NCI-H345 treated with DMSO at 0.1 percent for 48 hours (cell line): ENCODE data around the gene IQSEC1.

Experiments
- DNase-seq: peaks from one replicate; lab custom pipeline; 2025; ENCODE audit not compliant: unreplicated experiment; lab: John Stamatoyannopoulos, UW

The IQSEC1 gene

GRCh38 chr3:13031621-13032020 lies 41.6 kb downstream of the IQSEC1 start:
- no peak for DNase-seq

DNA sequence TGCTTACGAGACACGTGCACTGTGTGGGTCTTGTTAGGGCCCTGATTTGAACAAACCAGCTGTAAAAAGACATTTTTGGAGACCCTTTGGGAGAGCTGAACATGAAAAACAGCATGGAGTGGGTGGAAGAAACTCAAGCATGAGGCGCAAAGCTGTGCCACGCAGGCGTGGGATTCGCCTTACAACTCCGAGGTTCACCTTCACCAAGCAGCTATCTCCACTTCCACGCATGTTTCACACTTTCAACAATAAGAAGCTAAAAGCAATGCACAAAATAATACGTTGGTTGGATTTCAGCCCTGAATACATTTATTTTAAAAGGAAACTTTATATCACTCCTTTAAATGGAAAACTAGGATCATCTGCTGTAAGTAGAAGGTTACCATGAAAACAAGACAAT lies 42.5 kb downstream of the IQSEC1 start:
- no peak for DNase-seq

- DNase-seq: no peak
These were observed 45.0 kb downstream of the IQSEC1 start for GRCh38 chr3:13028010-13028821.

GRCh38 chr3:13027154-13027553 lies 46.1 kb downstream of the IQSEC1 start:
- no peak for DNase-seq

DNA sequence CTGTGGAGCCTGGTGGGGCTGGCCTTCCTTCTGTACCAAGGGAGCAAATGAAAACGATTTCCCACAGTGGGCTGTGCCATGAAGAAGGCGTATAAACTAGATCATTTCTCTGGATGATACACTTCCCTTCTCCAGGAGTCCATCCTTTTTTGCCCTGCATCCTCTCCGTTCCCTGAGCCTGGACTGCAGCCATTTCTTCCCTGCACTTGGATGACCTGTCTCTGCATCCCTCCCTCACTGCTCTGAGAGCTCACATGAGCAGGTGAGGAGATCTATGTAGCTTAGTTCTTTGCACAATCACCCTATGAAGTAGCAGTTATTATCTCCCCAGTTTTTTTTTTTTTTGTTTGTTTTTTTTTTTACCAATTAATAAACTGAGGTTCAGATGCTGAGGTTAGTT lies 46.7 kb downstream of the IQSEC1 start:
- no peak for DNase-seq

- DNase-seq: no peak
These were observed 47.3 kb downstream of the IQSEC1 start for GRCh38 chr3:13025778-13026518.

- DNase-seq: no peak
These were observed 48.1 kb downstream of the IQSEC1 start for GRCh38 chr3:13025090-13025489.

- no peak for DNase-seq
These were observed 48.5 kb downstream of the IQSEC1 start for GRCh38 chr3:13024765-13025065.

GRCh38 chr3:13023971-13024764 lies 49.1 kb downstream of the IQSEC1 start:
- DNase-seq: no peak

DNA sequence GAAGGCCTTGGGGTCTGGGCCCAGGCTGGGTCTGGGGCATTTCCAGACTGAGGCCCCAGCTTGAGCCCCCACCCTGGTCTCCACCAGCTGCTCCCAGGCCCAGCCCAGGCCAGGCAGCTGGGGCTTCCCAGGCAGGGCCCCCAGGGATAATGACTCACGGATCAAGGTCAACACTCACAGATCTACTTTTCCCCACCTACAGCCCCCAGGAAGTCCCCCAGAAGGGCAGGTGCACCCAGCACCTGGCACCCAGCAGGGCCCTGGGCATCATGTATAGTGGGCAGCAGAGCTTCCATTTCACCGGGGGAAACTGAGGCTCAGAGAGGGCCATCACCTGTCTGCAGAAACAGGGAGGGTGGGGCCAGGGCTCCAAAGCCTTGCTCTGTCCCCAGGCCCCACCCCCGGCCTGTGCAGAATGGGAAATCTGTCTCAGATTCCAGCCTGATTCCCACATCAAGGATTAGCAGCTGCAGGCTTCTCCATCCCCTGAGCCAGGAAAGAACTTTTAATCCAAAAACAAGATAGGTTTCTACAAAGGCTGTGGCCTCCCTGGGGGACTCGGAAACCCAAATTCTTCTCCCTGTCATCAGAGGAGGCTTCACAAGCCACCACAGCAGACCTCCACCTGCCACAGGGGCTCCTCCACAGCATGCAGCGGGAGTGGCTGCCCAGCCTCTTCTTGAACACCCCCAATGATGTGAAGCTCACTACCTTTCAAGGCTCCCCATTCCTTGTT lies 49.8 kb downstream of the IQSEC1 start:
- no peak for DNase-seq

GRCh38 chr3:13022348-13023234 lies 50.6 kb downstream of the IQSEC1 start:
- no peak for DNase-seq

DNA sequence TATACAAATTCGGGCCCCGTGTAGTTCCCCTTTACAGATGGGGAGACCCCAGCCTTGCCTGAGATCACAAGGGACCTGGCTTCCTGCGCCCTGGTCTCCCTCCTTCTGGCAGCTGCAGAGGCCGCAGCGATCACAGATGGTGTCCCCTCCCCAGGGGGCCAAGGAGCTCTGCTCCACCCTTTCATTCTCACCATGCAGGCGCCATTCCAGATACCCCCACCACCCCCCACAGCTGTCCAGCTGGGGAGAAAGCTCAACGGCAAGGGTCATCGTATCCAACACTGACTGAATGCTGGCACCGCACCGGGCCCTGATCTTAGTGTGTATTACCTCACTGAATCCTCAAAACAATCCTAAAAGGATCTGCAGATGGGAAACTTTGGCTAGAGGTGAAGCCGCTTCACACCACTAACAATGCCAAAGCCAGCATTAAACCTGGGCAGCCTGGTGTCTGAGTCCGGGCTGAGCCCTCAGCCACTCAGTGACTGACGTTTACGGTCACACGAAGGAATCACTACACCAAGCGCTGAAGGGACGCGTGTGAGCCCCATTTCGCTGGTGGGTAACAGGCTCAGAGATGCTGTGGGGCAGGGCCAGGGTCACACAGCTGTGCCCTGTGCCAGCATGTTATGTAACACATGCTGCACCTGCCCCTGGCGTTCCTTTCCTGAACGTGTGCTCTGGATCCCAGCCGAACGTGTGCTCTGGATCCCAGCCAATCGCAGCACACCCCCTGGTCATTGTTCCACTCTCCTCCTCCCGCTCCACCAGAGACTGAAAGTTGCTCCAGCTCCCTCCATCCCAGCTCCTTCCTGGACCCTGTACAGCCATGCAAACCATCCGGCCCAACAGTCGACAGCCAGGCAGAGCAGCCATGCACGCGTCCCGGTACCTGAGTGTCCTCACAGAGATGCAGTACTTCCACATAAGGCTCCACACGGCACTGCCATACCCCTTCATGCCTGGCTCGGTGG lies 51.8 kb downstream of the IQSEC1 start:
- no peak for DNase-seq

DNA sequence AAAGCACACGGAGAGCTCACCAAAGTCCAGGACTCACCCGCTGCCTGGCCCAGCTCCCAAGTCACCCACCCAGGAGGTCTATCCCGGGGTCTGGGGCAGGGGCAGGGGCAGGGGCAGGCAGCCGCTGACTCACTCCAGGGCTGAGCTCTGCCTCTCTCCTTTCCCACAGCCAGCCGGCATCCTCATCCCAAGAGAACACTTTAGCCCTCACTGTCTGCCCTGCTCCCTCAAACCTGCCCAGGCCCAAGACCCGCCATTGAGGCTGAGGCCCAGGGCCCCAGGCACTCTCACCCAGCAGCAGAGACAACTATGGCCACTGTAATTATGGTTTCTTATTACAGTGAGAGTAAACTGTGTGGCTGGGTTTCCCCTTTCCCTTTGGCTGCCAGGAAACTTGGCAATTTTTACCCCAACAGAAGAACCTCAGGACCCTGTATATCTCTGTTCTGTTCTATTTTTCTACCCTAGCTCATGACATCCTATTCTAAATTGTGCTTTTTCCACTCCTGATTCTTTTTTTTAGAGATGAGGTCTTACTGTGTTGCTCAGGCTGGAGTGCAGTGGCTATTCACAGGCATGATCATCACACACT lies 53.0 kb downstream of the IQSEC1 start:
- DNase-seq: no peak

DNA sequence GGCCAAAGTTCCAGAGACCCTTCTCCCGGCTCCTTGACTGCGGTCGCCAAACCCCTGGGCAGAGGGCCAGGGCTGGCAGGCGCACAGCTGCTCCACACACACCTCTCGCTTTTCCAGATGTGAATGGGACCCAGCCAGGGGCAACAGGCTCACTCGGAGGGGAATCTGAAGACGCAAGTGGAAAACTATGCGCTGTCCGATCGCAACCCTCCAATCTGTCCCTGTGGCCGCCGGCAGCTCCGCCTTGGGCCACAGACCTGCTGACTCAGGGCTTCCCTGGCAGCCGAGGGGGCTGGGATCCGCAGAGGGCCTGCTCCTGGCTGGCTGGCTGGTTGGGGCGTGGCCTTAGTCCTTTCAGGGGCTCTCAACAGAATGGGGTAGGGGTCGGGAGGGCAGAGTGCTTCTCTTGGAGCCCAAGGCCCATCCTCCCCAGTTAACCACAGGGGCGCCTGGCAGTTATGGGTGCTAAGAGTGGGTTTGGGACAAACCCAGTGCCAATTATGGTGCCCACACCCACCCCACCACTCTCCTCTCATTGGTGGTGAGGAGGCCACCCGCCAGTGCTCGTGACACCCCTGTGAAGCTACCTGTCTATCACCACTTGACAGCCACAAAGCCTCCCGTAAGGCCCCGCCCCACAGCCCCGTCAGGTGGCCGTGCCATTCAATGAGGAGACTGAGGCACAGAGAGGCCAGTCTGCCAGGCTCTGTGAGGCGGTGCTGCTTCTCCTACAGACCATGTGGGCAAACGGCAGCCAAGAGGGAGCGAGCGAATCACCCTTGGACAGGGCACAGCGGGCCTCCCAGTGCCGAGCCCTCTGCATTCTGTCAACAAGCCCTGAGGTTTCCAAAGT lies 53.8 kb downstream of the IQSEC1 start:
- DNase-seq: no peak

- DNase-seq: no peak
These were observed 54.5 kb downstream of the IQSEC1 start for GRCh38 chr3:13018561-13019242.

DNA sequence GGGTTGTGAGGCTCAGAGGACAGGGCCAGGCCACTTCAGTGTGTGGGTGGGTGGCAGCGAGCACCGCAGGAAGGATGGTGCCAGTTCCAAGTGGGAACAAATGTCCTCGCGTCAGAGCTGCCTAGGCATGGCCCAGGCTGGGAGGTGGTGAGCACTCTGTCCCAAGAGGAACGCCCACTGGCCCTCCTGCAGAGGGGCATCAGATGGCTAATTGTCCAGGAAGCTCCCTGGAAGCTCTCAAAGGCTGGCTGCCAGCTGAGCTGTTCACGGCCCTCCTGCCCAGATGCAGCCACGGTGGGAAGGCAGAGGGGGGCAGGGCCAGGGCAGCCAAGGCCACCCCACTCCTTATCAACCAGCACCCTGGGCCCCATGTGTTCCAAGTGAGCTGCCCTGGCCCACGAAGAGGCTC lies 55.2 kb downstream of the IQSEC1 start:
- no peak for DNase-seq

- DNase-seq: no peak
These were observed 55.7 kb downstream of the IQSEC1 start for GRCh38 chr3:13017361-13018042.
